Suprapubic skin (tissue), 3 donors: ENCODE results near the gene TADA3.

ENCODE experiments used
- CTCF ChIP-seq, 2 donors: fragments of 200-600 bp in 1 of 2; fragments of 450-650 bp in 1 of 2; sonication (generic) in 1 of 2; IDR thresholded peaks; one replicate each; pipeline ENCODE4 v1.5.1; 2016 to 2019; ENCODE audit warnings: antibody characterized with exemption in 2 of 2, mild to moderate bottlenecking in 1 of 2, moderate library complexity in 1 of 2
- EP300 ChIP-seq: sonication (generic); formaldehyde crosslinking; IDR thresholded peaks from one replicate; pipeline ENCODE4 v1.6.1; 2017; ENCODE audit warnings: antibody characterized with exemption

- no peak for TF ChIP-seq CTCF (IDR thresholded peaks at IDR 0.05)
- TF ChIP-seq EP300, result no peak
These were observed 61.5 kb downstream of the TADA3 start for GRCh38 chr3:9730657-9731205.
